SK-MEL-5 (cell line): Measurements from ENCODE around the gene LYZL6. TPM values are rescaled to one million over a fixed set of nuclear protein-coding genes. Genes with fewer than 3 reads are reported as not detected.

ENCODE experiments used
- DNase-seq: peaks from one replicate; pipeline ENCODE4 v3.0.0-alpha.2; 2016; ENCODE audit warnings: low read depth, low spot score
- in situ Hi-C: cut with HindIII; loops from 2 replicates; pipeline ENCODE4 v1.10.0; 2016; ENCODE audit warnings: low sequenced_read_pairs, high pct_unique_total_duplicates, low pct_unique_long_range_greater_than_20kb
- polyA plus RNA-seq, 2 experiments: library from polyadenylated mRNA; depleted of rRNA; stranded (reverse); fragments of >200 nt; gene quantifications; 2 replicates each; pipeline ENCODE4 v1.2.3, GENCODE V29; 2015
- total RNA-seq: library from RNA; depleted of rRNA; stranded (reverse); fragments of >200 nt; shearing (Covaris generic); gene quantifications from 2 replicates; pipeline ENCODE4 v1.2.3, GENCODE V29; 2014; rRNA removed

LYZL6 gene, protein sequence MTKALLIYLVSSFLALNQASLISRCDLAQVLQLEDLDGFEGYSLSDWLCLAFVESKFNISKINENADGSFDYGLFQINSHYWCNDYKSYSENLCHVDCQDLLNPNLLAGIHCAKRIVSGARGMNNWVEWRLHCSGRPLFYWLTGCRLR
- total RNA-seq: not detected in 2 replicates
- not detected in 2 replicates for polyA plus RNA-seq (2015; cell fraction: cytosol; rRNA removed)
- not detected in 2 replicates for polyA plus RNA-seq (2015; cell fraction: nucleus; rRNA removed)

DNA sequence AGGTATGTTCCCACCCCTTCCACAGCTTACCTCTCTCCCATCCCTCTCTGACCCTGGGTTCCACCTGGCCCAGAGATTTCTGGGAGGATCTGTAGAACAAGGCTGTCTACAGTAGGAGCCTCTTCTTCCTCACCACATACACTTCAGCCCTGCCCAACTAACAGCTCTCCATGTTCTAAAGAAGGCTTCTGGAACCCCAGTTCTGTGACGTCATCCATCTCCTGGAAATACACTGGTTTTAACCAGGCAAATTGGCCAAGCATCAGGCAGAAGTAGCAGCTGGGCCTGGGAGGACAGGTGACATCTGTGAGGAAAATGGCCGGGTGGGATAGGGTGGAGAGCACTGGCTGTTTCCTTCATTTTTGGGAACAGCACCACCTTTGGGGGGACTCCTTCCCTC lies at the start of gene LYZL6:
Gene LYZL6, minus strand, starts transcription at position 177 of the 400 bp plus-strand sequence. CDS start 4,357 bp downstream, outside the sequence.
- in situ Hi-C loops: no loop called here
- DNase-seq: no peak

DNA sequence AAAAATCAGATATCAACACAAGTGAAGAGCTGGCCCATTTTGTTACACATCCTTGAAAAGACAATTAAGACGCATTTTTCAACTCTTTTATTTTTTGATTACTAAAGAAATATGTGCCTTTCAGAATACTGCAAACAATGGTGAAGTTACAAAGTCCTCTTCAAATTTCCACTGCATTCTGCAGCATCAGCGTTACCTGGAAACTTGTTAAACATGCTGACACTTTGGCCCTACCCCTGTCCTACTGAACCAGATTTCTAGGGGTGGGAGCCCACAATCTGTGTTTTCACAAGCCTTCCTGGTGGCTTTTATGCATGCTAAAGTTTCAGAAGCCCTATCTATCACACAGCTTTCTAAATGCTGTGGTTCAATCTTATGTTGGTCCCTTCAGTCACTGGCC lies 47.6 kb upstream of the LYZL6 start:
- DNase-seq: no peak
- in situ Hi-C loops: no loop called here

DNA sequence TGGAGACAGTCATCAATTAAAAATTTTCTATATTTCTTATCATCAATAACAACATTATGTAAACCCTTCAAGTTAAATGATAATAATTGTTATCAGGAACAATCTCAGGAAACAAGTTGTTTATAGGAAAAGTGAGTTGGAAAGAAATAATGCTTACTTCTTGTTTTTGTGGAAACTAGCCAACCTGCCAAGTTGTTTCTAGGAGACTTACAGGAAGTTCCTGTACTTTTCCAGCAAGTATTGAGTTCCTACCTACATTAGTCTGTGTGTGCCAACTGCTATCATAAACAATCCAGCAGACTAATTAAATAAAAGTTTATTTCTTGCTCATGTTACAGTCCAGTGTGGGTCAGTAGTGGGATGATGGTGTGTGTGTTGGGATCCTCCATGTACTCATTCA lies 44.7 kb upstream of the LYZL6 start:
- in situ Hi-C loops: no loop called here
- DNase-seq: no peak

DNA sequence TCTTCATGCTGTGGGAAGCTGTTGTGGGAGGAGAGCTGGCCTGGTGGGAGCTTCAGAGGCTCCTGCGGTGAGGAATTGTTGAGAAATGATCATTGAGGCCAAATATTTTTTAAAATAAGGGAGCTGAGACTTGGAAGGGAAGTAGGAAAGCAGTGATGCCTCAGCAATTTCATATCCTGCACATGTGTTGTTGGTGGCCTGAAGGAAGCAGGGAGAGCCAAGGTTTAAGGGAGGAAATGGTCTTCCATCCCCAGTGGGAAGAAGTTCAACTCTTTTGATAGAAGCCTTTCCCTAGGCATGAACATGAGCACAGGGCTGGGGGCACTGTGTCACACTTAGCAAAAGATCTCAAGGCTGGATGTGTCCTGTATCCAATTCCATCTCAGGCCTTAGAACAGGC lies 43.1 kb upstream of the LYZL6 start, which contains the start of gene CCL14:
Gene CCL14, minus strand, starts transcription at position 87 of the 400 bp plus-strand sequence. Its CDS starts 80 bp downstream, at position 7.
- no peak for DNase-seq
- in situ Hi-C loops: no loop called here

DNA sequence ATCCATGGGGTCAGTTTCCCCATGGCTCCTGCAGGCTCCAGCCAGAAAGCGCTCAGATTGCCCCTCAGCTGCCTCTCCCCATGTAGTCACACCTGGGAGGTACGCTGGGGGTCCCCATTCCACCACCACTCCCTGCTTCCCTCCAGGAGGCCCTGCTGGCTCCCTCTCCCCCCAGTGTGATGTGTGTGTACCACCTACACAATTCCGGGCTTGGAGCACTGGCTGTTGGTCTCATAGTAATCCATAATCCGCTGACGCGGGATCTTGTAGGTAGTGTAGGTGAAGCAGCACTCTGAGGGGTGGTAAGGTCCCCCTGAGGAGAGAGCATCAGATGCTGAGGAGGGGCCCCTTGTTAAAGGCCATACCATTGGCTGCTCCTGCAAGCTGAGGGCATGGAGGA lies 40.6 kb upstream of the LYZL6 start:
- in situ Hi-C loops: no loop called here
- no peak for DNase-seq

DNA sequence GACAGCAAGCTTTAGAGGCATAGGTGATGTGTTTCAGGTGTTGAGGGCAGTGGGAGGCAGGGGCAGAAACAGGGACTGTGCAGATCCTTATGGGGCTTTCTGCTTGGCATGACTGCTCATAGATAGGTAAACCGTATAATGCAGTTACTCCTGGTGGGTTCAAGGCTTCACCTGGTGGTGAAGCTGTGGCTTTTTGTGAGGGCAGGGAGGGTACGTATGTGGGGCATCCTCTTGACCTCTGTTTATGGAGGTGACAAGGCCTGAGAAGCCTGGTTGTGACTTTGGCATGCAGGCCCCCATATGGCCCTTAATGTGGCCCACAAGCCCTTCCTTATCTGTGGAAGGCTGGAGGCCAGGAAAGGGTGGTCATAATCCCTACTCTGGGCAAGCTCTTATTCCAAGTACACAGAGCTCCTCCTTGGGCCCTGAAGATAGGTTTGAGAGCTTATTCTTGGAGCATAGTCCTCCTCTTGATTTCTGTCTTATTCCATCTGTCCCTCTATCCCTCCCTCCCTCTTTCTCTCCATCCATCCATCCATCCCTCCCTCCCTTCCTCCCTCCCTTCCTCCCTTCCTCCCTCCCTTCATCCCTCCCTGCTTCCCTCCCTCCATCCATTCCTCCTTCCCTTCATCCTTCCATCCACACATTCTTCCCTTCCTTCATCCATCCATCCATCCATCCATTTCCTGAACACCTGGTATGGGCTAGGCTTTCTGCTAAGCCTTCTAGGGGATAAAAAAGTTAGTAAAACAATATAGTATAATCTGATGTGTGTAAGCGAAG lies 39.1 kb upstream of the LYZL6 start:
- in situ Hi-C loops: no loop called here
- DNase-seq: no peak

DNA sequence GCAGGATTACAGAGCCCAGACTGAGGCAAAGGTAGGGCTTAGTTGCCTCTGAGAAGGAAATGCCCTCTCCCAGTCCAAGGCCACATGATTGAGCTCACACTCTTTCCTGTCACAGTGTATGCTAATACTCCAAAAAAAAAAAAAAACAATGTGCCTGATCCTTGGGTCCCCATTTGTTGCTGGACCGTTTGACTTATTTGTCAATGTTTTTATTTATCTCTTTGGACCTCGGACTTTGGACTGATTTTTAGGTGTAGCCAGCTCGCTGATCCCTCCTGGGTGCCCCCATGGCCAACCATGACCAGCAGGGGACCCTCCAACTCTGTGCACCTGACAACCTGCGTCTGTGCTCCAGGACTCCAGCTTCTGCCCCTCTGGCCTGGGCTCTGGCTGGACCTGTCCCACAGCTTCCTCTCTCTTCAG lies 38.4 kb upstream of the LYZL6 start:
- in situ Hi-C loops: no loop called here
- peak; percentile 20 for DNase-seq

DNA sequence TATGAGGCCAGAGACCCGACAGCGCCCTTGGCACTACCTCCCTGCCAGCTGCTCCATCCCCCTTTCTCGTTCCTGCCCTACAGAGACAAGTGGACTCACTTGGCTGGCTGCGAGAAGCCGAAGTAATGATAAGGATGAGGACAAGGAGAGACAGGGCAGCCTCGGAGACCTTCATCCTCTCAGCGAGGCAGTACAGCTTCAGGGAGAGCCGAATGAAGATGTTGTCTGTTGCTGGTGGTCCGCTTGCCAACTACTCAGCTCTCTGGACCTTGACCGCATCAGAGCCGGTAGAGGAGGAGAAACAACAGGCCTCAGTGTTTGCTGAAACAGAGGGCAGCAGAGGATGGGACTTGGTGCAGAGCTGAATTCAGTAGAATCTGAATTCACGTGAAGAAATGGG lies 37.7 kb upstream of the LYZL6 start, which contains the start of gene CCL16:
Gene CCL16, minus strand, starts transcription at position 252 of the 400 bp plus-strand sequence. Its CDS starts 77 bp downstream, at position 175.
- DNase-seq: no peak
- in situ Hi-C loops: no loop called here

DNA sequence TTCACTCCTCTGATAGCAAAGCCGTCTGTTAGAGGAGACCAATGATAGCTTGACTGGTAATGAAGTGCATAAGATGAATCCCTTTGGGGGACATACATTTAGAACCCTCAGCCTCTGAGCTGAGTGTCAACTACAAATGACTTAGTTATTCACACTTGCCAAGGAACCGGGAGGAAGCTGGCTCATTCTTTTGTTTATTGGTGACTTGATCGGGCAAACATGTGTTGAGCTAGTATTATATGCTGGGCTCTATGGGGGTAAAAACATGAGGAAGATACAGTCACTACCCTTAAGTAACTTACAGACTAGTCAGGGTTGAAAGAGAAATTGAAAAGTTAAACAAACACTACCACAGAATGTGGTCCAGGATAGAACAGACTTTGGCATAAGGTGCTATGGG lies 34.8 kb upstream of the LYZL6 start:
- DNase-seq: no peak
- in situ Hi-C loops: no loop called here

DNA sequence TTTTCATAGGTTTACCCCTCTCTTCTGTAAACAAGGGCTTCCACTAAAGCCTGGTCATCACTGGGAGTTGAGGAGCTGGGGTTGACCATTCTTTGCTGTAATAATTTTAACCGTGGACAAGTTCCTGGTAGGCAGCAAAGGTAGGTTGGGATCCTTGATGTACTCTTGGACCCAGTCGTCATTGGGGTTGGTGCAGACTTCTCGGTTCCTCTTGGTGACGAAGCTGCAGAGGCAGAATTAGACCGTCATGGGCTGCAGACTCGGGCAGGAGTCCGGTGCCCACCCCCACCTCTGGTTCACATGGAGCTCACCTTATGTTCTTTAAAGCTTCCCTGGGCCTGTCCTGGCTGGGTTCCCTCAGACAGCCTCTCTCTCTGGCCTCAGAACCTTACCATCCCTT lies 34.0 kb upstream of the LYZL6 start:
- in situ Hi-C loops: no loop called here
- no peak for DNase-seq

DNA sequence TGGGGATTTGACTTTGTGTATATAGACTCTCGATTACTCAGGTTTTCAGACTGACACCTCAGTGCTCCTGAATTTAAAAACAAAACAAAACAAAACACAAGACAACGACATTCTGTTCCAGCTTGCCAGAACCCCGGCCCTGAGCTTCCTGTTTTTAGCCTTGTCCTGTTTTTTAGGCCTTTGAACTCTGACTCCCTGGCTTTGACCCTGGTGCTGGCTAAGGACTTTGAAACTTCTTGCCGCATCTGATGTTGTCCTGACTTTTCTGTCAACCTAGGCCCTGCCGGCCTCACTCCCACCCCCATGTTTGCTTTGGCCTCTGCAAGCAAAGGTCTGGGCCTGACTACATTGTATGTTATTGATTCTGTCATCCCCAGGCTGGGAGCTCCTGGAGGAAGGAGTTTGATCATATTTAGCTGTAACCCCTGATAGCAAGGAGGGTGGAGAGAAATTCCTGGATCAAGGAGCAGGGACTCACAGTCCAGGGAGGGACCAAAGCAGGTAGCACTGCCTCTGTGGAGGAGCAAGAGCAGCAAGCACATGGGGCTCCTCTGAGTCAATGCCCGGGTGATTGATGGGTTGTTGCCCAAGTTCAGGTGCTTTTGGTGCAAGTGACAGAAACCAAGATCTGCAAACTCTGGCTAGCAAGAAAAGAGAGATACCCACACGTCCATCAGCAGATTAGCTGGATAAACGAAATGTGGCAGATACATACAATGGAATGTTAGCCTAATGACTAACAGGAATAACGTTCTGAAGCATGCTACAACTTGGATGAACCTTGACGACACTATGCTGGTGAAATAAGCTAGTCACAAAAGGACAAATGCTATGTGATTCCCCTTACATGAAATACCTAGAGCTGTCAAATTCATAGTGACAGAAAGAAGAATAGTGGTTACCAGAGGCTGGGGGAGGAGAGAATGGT lies 30.1 kb upstream of the LYZL6 start:
- in situ Hi-C loops: no loop called here
- no peak for DNase-seq

DNA sequence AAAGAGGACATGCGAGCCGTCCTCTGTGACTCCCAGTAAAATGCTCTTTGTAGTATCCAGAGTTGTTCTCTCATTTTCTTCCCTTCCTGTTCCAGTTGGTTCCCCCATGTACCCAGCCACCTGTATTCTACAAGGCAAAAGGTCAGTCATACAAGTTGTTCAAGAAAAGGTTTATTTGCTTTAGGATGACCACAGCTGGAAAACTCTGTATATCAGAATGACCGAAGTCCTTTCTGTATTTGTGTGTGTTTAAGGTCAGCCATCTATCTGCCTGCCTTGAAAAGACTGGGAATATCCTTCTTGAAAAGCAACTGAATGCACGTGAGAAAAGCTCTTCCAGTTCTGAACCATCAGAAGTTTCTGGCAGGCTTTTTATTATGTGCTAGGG lies 29.4 kb upstream of the LYZL6 start:
- DNase-seq: no peak

DNA sequence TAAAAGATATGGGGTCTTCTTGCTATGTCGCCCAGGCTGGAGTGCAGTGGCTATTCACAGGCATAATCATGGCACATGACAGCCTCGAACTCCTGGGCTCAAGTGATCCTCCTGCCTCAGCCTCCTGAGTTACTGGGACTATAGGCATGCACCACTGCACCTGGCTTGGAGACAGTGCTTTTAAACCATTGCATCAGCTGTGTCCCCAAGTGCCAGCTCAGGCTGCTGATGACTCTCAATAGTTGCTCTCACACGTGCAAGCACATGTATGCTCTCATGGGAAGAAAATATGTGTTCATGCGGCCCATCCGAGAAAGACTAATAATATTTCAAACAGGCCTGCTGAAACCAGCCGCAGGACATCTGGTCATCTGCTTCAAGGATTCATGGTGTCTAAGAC lies 29.0 kb upstream of the LYZL6 start:
- in situ Hi-C loops: no loop called here
- no peak for DNase-seq

More for the DNA sequence above, 29.4 kb upstream of the LYZL6 start:
- in situ Hi-C loops: no loop called here

DNA sequence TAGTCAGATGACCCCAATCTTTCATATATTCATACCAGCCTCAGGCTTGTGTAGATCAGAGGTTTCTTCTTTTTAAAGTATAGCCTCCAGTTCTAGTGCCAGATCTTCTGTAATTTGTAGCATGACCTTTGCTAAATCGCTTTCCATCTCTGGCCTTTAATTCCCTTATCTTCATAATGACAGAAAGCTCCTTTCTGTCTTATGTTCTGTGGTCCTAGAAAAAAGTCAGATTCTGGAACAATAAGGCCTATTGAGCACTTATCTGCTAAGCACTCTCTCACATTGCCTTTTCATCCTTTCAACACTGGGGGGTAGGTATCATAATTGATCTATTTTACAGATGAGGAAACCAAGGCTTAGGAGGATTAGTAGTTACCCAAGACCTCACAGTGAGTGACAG lies 28.6 kb upstream of the LYZL6 start:
- peak; percentile 65 for DNase-seq
- in situ Hi-C loops: no loop called here

DNA sequence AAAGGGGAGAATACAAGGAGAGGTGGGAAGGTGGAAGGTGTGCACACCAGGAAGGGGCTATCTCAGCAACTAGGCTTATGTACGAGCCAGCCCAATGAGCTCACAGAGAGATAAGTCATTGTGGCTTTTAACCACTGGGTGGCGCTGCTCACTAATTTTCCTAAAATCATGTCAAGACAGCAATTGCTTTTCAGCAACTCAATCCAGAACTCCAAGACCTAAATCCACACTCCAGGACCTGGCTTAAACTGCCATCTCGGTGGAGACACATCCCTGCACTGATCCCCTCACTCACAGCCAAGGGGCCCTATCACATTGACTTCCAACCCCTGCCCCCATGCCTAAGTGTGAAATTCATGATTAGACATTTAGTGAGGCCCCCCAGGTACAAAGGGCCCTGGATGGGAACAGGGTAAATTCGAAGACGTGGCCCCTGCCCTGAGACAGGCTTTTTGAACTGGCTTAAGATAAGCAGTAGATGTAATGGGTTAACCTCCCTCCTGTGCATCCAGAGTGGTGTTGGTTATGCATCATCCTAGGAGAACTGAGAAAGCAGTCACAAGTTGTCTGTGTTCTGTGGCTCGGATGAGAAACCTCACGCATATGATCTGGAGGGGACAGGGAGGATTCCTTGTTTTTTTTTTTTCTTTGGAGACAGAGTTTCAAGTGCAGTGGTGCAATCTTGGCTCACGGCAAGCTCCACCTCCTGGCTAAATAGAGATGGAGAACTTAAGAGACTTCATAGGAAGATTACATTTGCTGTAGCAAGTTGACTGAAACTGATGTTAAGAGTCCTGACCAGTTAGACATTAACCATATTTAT lies 26.3 kb upstream of the LYZL6 start:
- peak; percentile 86 for DNase-seq
- in situ Hi-C loops: no loop called here

DNA sequence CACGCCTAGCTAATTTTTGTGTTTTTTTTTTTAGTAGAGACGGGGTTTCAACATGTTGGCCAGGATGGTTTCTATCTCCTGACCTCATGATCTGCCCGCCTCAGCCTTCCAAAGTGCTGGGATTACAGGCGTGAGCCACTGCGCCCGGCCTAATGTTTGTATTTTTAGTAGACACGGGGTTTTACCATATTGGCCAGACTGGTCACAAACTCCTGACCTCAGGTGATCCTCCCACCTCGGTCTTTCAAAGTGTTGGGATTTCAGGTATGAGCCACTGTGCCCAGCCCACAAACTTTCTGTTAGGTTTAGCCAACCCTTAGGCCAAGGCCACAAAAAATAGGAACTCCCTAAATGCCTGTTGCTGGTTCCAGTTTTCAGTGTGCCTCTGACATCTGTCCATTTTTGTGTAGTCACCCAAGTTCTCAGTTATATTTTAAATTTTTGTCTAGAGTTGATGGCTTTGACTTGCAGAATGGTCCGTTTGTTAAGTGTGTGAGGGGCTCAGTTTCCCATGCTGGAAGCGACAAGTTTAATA lies 25.1 kb upstream of the LYZL6 start:
- DNase-seq: no peak
- in situ Hi-C loops: no loop called here

DNA sequence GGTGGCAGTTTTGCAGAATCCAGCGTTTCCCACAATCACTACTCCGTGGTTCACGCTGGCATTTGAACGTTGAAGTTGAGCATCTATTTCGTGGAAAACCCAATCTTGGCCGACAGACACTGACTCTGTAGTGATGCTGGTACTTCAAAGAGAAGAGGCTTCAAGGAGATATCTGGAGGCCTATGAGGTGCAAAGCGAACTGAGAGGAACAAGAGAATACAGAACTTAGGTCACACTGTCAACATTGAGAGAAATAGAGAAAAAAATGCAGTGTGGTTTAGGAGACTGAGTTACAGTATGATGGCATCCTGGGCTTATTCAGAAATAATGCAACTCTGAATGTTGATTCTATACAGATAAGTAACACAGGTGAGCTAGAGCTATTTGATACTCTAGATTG lies 21.8 kb upstream of the LYZL6 start:
- in situ Hi-C loops: no loop called here
- no peak for DNase-seq
